Natural killer cell treated with Interleukin-12 subunit alpha and Interleukin-12 subunit beta and Interleukin-15 and Interleukin-18, amount 100 ng/mL, for 72 hours (primary cell): ENCODE measurements around the gene TMCO4. TPM values are rescaled to one million over a fixed set of nuclear protein-coding genes. Genes with fewer than 3 reads are reported as not detected.
"Not testable (repeated sequence)": the region's sequence is repeated elsewhere in the genome, so short reads cannot be mapped to it uniquely, and the experiment has no call there.

ENCODE experiments used
- ATAC-seq, 2 donors: fragments of 150-1000 bp; cut with Tn5 transposase in 1 of 2; sonication (Bioruptor Pico), chemical (Tn5 transposase) in 1 of 2; 2 replicates each; pipeline ENCODE4 v1.10.0; 2021
- DNase-seq: peaks from one replicate; pipeline ENCODE4 v3.0.0; 2022; ENCODE audit warnings: low spot score
- H3K27ac Mint-ChIP-seq, 2 donors: 1 replicate in 1 of 2; 2 replicates in 1 of 2; pipeline ENCODE4 v1.8.0; 2022; ENCODE audit warnings: mixed read lengths in 2 of 2, mild to moderate bottlenecking in 1 of 2, moderate library complexity in 1 of 2
- H3K27me3 Mint-ChIP-seq, 2 donors: 1 replicate in 1 of 2; 2 replicates in 1 of 2; pipeline ENCODE4 v1.8.0; 2022; ENCODE audit warnings: mixed read lengths in 2 of 2
- H3K36me3 Mint-ChIP-seq: one replicate; pipeline ENCODE4 v1.8.0; 2022; ENCODE audit warnings: mixed read lengths
- H3K4me1 Mint-ChIP-seq, 2 donors: 1 replicate in 1 of 2; 2 replicates in 1 of 2; pipeline ENCODE4 v1.8.0; 2022; ENCODE audit warnings: low read depth in 2 of 2, mixed read lengths in 2 of 2, mild to moderate bottlenecking in 1 of 2
- H3K4me3 Mint-ChIP-seq: one replicate; pipeline ENCODE4 v1.8.0; 2022; ENCODE audit warnings: mixed read lengths
- H3K9me3 Mint-ChIP-seq: 2 replicates; pipeline ENCODE4 v1.8.0; 2022; ENCODE audit warnings: mixed read lengths
- total RNA-seq, 2 donors: library from RNA; stranded (reverse); gene quantifications; one replicate each; pipeline ENCODE4 v1.2.3, GENCODE V29; 2022

Gene TMCO4
- total RNA-seq, 2 donors from 2014 or later, result 11.7 to 20.3 TPM

- no peaks in the 10 kb centered on the region for H3K36me3 Mint-ChIP-seq
- DNase-seq (no peak), ATAC-seq (no peak)
- no peak overlapping the region for H3K27ac Mint-ChIP-seq
- H3K4me1 Mint-ChIP-seq, result no peaks in the 10 kb centered on the region
- peaks cover under 1 to 3% of the 10 kb centered on the region in 2 donors for H3K27me3 Mint-ChIP-seq
- no peaks in the 10 kb centered on the region for H3K9me3 Mint-ChIP-seq
- no peak overlapping the region for H3K4me3 Mint-ChIP-seq
These were observed 163.7 kb downstream of the TMCO4 start for GRCh38 chr1:19636065-19636464.

- DNase-seq, result no peak
- Mint-ChIP-seq H3K4me1 (no peaks in the 10 kb centered on the region), H3K36me3 (no peaks in the 10 kb centered on the region), H3K27me3 (peaks cover 0 to 3% of the 10 kb centered on the region in 2 donors), H3K27ac (no peak overlapping the region), H3K9me3 (no peaks in the 10 kb centered on the region), H3K4me3 (no peak overlapping the region)
- no peak for ATAC-seq
These were observed 164.1 kb downstream of the TMCO4 start for GRCh38 chr1:19635646-19636045.

- not testable (repeated sequence) for H3K27ac Mint-ChIP-seq, ATAC-seq, H3K9me3 Mint-ChIP-seq, H3K27me3 Mint-ChIP-seq, H3K4me3 Mint-ChIP-seq, H3K36me3 Mint-ChIP-seq, DNase-seq, H3K4me1 Mint-ChIP-seq
These were observed 164.7 kb downstream of the TMCO4 start for GRCh38 chr1:19635064-19635463.

GRCh38 chr1:19633106-19633505, 166.6 kb downstream of the TMCO4 start:
- ATAC-seq (no peak), DNase-seq (no peak)
- Mint-ChIP-seq H3K36me3 (peaks cover 4% of the 10 kb centered on the region), H3K9me3 (no peaks in the 10 kb centered on the region), H3K4me3 (no peak overlapping the region), H3K4me1 (no peaks in the 10 kb centered on the region), H3K27ac (no peak overlapping the region), H3K27me3 (no peaks in the 10 kb centered on the region)

Other genes starting within 250 kb of the TMCO4 start
- gene NBL1, start 155.6 kb downstream of the TMCO4 start, total RNA-seq, result 10 to 100 TPM in 1 of 2 donors, 1 to 10 TPM in 1; 9.3 to 24.4 TPM
- gene HTR6, start 135.0 kb downstream of the TMCO4 start, total RNA-seq, result not detected
- not detected for gene RNF186, start 15.4 kb upstream of the TMCO4 start, total RNA-seq
- gene OTUD3, start 82.5 kb upstream of the TMCO4 start, total RNA-seq, result 10 to 100 TPM; 11.6 to 27.4 TPM
- not detected for gene PLA2G2E, start 123.7 kb upstream of the TMCO4 start, total RNA-seq
- gene PLA2G2A, start 179.7 kb upstream of the TMCO4 start, total RNA-seq, result not detected